Calu3 (cell line): ENCODE data around the gene TMOD2. TPM values are rescaled to one million over a fixed set of nuclear protein-coding genes. Genes with fewer than 3 reads are reported as not detected.

ENCODE experiments used
- BruUV-seq: library from RNA; stranded (reverse); fragments of 400-500 nt; replicated peaks from 2 replicates; lab custom pipeline; 2021; lab: Mats Ljungman, UMichigan
- CTCF ChIA-PET: fragments of 300-600 bp; sonication (Branson Sonifier 250); formaldehyde crosslinking; loops from one replicate; lab custom pipeline; 2022; ENCODE audit warnings: antibody characterized with exemption; lab: Charles Lee
- DNase-seq: peaks from one replicate; pipeline ENCODE4 v3.0.0; 2022
- H3K27ac Mint-ChIP-seq: one replicate; pipeline ENCODE4 v1.8.0; 2022; ENCODE audit warnings: mixed read lengths; ENCODE audit not compliant: unreplicated experiment
- H3K27me3 Mint-ChIP-seq: one replicate; pipeline ENCODE4 v1.8.0; 2022; ENCODE audit warnings: mixed read lengths; ENCODE audit not compliant: unreplicated experiment
- H3K36me3 Mint-ChIP-seq: one replicate; pipeline ENCODE4 v1.8.0; 2022; ENCODE audit warnings: mild to moderate bottlenecking, moderate library complexity, mixed read lengths; ENCODE audit not compliant: insufficient read depth, unreplicated experiment
- H3K4me1 Mint-ChIP-seq: one replicate; pipeline ENCODE4 v1.8.0; 2022; ENCODE audit warnings: mild to moderate bottlenecking, low read depth, mixed read lengths; ENCODE audit not compliant: unreplicated experiment
- H3K4me3 Mint-ChIP-seq: one replicate; pipeline ENCODE4 v1.8.0; 2022; ENCODE audit warnings: mild to moderate bottlenecking, low read depth, moderate library complexity, mixed read lengths; ENCODE audit not compliant: unreplicated experiment
- H3K9me3 Mint-ChIP-seq: one replicate; pipeline ENCODE4 v1.8.0; 2022; ENCODE audit warnings: low read depth, mixed read lengths; ENCODE audit not compliant: unreplicated experiment
- intact Hi-C: fragments of 100-400 bp; cut with micrococcal nuclease; formaldehyde crosslinking; loops from one replicate; pipeline ENCODE4 v1.10.0; 2022; ENCODE audit not compliant: unreplicated experiment
- total RNA-seq: library from RNA; stranded (reverse); gene quantifications from 2 replicates; pipeline ENCODE4 v1.2.3, GENCODE V29; 2022
- TF ChIP-seq, protein P1 (sequence below): fragments of 200-600 bp; IDR thresholded peaks from one replicate; pipeline ENCODE4 v1.8.0; 2022; ENCODE audit warnings: antibody characterized with exemption; ENCODE audit not compliant: unreplicated experiment

TMOD2 gene
- total RNA-seq, 1 experiment from 2014 or later, result 0.64 TPM

- H3K27ac Mint-ChIP-seq, result no peak overlapping the region
- TF ChIP-seq, protein P1, sequence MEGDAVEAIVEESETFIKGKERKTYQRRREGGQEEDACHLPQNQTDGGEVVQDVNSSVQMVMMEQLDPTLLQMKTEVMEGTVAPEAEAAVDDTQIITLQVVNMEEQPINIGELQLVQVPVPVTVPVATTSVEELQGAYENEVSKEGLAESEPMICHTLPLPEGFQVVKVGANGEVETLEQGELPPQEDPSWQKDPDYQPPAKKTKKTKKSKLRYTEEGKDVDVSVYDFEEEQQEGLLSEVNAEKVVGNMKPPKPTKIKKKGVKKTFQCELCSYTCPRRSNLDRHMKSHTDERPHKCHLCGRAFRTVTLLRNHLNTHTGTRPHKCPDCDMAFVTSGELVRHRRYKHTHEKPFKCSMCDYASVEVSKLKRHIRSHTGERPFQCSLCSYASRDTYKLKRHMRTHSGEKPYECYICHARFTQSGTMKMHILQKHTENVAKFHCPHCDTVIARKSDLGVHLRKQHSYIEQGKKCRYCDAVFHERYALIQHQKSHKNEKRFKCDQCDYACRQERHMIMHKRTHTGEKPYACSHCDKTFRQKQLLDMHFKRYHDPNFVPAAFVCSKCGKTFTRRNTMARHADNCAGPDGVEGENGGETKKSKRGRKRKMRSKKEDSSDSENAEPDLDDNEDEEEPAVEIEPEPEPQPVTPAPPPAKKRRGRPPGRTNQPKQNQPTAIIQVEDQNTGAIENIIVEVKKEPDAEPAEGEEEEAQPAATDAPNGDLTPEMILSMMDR, result no peak
- H3K36me3 Mint-ChIP-seq, result no peaks in the 10 kb centered on the region
- CTCF ChIA-PET, result no interaction called here
- no peaks in the 10 kb centered on the region for H3K4me1 Mint-ChIP-seq
- no peak for DNase-seq
- H3K4me3 Mint-ChIP-seq, result no peak overlapping the region
- peaks cover 42% of the 10 kb centered on the region for H3K27me3 Mint-ChIP-seq
- BruUV-seq, result no TSS peak
- intact Hi-C loops, result no loop called here
- no peaks in the 10 kb centered on the region for H3K9me3 Mint-ChIP-seq
Measured at GRCh38 chr15:51771773-51772172, 20.4 kb downstream of the TMOD2 start.

GRCh38 chr15:51774916-51775315 lies 23.5 kb downstream of the TMOD2 start:
- peaks cover 36% of the 10 kb centered on the region for H3K27me3 Mint-ChIP-seq
- H3K27ac Mint-ChIP-seq, result no peak overlapping the region
- H3K36me3 Mint-ChIP-seq, result no peaks in the 10 kb centered on the region
- CTCF ChIA-PET, result no interaction called here
- TF ChIP-seq, protein P1, result no peak
- no peak overlapping the region for H3K4me3 Mint-ChIP-seq
- H3K9me3 Mint-ChIP-seq, result no peaks in the 10 kb centered on the region
- intact Hi-C loops, result no loop called here
- no peak for DNase-seq
- BruUV-seq, result no TSS peak
- no peaks in the 10 kb centered on the region for H3K4me1 Mint-ChIP-seq

GRCh38 chr15:51775967-51776816 lies 24.8 kb downstream of the TMOD2 start:
- H3K4me1 Mint-ChIP-seq, result no peaks in the 10 kb centered on the region
- no peak overlapping the region for H3K27ac Mint-ChIP-seq
- CTCF ChIA-PET, result interaction anchor here (0.6 to 2.3 kb wide), 12 partner anchors 11 to 239 kb away, joined by 3 to 83 read pairs (median 6); partner anchors contain the start of gene LYSMD2
- H3K4me3 Mint-ChIP-seq, result no peak overlapping the region
- H3K9me3 Mint-ChIP-seq, result no peaks in the 10 kb centered on the region
- H3K36me3 Mint-ChIP-seq, result no peaks in the 10 kb centered on the region
- intact Hi-C loops, result loop anchor here (1.0 kb wide), 1 partner anchor 126 kb away; no protein-coding TSS in a partner anchor
- peak; percentile 67 for DNase-seq
- TF ChIP-seq, protein P1, result peak; percentile 75
- peaks cover 23% of the 10 kb centered on the region for H3K27me3 Mint-ChIP-seq
- BruUV-seq, result no TSS peak

- H3K27me3 Mint-ChIP-seq, result peaks cover 15% of the 10 kb centered on the region
- no peaks in the 10 kb centered on the region for H3K9me3 Mint-ChIP-seq
- no TSS peak for BruUV-seq
- peak; percentile 70 for DNase-seq
- intact Hi-C loops, result loop anchor here (1.0 kb wide), 1 partner anchor 127 kb away; no protein-coding TSS in a partner anchor
- H3K27ac Mint-ChIP-seq, result no peak overlapping the region
- CTCF ChIA-PET, result interaction anchor here (0.6 to 2.3 kb wide), 12 partner anchors 10 to 240 kb away, joined by 3 to 83 read pairs (median 6); partner anchors contain the start of gene LYSMD2
- no peaks in the 10 kb centered on the region for H3K36me3 Mint-ChIP-seq
- no peaks in the 10 kb centered on the region for H3K4me1 Mint-ChIP-seq
- TF ChIP-seq, protein P1, result peak; percentile 61
- H3K4me3 Mint-ChIP-seq, result no peak overlapping the region
Measured at GRCh38 chr15:51776952-51777569, 25.7 kb downstream of the TMOD2 start.
